Measurements from ENCODE around the gene OR52B4.
"Not testable (repeated sequence)": the region's sequence is repeated elsewhere in the genome, so short reads cannot be mapped to it uniquely, and the experiment has no call there.

OR52B4 gene

DNA sequence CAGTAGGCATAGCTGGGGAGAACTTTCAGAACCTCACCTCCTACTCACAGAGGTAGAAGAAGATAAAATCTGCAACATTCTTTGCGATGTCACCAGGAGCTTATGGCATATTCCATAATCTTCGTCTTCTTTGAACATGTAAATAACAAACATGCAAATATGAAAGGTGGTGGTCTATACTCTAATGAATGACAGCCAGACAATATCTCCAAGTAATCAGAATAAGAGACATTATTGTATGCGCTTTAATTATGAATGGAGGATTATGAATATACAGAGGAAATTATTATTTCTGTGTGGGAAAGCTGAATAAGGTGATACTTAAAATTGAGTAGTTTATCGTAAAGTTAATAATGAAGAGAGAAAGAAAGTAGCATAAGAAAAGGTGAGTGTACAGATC lies at the start of gene OR52B4:
OR52B4 (minus strand) TSS at position 101 of the 400 bp plus-strand sequence; CDS start at position 10, 91 bp downstream.
- no peak for DNase-seq

DNA sequence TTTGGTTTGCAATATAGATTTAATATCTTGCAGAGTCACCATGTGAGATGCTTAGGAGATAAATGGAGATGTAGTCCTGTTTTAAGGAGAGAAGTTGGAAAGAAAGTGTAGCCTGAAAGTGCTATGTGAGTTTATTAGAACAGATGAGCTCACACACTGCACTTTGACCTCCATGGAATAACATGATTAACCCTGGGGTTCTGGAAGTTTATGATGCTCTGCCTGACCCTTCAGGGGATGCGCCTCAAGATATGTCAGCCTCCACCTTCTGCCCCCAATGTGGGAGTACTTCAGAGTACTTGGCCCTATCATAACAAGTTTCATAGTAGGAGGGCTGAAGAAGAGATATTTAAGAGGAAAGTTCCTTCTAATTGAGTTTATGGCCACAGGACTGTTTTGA lies 48.6 kb upstream of the OR52B4 start:
- no peak for DNase-seq

DNA sequence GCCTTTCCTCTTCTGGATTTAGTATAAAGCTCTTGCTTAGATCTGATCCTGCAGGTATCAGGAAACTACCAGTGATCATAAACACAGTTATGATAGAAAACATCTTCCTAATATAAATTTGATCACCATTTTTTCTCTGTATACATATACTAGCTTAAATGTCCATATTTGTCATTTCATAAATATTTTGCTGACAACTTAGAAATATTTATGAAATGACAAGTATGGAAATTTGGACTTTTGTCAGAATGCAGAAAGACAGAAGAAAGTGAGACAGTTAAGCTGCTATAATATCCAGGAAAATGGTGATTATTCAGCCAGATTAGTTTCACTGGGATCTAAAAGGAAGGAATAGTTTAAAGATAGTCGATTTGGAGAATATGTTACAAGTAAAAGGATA lies 48.1 kb upstream of the OR52B4 start:
- DNase-seq = no peak

DNA sequence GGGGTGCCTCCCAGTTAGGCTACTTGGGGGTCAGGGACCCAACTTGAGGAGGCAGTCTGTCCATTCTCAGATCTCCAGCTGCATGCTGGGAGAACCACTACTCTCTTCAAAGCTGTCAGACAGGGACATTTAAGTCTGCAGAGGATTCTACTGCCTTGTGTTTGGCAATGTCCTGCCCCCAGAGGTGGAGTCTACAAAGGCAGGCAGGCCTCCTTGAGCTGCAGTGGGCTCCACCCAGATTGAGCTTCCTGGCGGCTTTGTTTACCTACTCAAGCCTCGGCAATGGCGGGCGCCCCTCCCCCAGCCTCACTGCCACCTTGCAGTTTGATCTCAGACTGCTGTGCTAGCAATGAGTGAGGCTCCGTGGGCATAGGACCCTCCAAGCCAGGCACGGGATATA lies 38.0 kb upstream of the OR52B4 start:
- not testable (repeated sequence) for DNase-seq

DNA sequence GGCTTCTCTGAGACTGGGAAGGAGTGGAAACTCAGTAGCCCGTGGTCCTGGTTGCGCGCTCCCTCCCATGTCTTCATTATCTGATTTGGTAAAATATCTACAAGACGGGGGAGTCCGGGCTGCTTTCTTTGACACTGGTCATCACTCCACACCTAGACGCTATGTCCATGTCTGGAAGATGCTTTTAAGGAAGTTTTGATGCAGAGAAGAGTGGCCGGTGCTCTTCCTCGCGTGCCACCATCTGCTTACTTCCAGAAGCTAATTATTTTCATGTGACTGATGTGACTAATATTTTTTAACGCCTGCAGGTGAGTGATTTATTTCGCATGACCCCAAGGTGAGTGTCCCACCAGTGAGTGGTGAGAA lies 25.7 kb upstream of the OR52B4 start:
- DNase-seq = no peak

DNA sequence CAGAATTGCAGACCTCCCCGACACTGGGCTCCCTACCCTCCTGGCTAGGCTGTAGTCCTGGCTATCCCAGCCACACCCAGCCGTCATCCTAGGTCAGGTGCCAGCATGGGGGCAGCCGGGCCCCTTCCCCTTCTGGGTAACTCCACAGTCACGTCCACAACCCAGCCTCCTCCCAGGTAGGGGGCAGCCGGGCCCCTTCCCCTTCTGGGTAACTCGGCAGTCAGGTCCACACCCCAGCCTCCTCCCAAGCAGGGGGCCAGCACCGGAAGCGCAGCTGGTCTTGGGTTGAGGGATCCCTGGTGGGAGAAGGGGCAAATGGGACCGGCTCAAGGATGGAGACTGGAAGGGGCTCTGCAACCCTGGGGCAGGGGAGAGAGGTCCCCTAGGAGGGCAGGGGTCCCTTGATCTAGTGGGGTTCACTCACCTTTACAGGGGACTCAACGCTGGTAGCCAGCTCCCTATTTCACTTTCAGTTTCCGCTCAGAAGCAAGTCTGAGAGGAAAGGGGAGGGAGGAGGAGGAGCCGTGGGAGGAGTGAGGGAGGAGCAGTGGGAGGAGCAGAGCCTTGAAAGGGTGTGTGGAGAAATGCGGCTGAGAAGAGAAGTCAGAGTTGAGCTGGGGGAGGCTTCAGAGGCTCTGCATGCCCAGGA lies 25.1 kb upstream of the OR52B4 start, which contains the start of gene TRIM21:
TRIM21 (minus strand) TSS at position 494 of the 649 bp plus-strand sequence. CDS start 3,293 bp downstream, outside the sequence.
- peak; percentile 92 for DNase-seq

DNA sequence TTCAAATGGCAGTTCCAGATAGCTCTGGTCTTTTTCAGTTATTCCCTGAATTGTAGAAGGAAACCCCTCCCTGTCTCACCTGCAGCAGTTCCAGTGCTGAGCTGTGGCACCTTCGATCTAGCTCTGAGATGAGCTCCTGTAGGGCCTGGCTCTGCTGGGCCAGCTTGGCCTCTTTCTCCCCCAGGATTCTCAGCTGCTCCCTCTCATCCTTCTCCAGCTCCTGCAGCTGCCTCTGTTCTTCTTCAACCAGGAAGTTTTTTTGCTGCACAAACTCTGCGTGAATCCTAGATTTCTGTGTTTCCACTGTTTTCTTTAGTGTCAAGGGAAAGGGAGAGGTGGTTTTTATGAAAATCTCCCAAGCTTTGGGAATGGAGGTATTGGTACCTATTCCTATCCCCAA lies 20.0 kb upstream of the OR52B4 start:
- DNase-seq = no peak

DNA sequence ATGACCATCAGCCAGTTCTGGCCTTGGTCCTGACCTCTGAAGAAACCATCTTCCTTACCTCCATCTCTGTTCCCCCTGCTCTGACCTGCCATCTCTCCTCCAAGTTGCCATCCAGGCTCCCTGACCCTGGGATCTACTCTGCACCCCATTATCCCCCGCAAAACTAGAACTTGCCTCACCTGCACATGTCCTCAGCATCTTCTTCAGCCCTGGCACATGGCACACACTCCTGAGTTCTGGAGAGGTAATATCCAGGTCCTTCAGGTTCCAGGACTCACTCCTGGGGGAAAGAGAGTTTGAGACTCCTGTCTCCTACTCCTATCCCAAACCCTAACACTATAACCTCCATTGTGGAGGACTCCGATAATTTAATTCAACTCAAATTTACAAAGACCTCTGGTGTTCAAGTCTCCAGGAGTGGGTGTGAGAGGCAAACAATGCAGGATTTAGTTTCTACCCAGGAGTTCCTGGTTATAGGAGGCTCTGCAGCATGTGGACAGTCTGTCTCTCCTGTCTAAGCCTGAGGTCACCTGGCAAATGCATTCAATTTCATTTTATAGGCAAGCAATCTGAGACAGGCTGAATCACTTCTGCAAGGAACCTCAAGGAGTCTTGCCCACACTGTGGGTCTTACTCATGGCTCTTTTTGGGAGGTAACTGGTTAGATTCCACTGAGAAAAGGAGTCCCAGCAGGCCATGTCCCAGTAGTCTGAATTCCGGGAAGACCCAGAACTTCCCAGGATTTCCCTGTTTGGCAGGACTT lies 18.0 kb upstream of the OR52B4 start:
- DNase-seq = no peak

DNA sequence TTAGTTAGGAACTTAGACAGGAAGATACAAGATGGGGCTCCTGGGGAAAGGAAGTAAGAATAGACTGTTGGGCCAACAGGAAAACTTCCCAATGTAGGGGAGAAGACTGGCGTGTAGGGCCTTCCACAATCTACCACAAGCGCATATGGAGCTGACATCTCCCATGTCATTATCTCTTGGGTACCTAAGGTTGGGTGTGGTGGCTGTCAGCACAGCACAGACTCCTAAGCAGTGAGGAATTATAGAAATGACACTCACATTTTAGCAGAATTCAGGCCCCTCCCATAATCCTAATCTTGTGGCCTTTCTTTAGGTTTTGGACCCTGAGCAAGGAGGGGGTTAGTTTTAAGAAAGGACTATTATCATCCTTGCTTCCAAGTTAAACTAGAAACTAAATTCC lies 13.7 kb upstream of the OR52B4 start:
- DNase-seq = no peak

DNA sequence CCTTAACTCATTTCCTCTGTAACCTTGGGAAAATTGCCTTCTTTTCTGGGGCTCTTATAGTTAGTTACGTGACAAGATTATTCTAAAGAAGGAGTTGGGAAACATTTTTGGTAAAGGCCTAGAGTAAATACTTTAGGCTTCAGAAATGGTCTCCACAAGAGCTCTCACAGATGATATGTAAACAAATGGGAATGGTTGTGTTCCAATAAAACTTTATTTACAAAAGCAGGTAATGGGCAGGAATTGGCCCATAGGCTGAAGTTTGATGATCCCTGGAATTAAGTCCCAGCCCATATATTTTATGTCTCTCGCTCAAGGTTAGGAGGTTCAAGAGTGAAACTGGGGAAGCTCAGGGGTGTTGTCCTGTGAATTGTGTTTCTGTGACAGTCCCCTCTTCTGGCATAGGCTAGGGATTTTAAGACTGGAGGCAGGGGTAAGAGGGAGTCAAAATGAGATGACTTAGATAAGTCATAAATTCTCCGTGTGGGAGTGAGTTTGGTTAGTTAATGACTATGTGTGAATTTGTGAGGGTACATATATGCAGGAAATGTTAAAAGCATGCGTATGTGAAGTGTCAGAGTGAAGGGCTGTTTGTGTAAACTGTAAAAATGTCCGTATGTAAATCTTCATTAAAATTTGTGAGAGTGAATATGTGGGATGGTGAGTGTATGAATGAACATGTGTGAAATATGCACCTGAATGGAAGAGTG lies 7.4 kb upstream of the OR52B4 start:
- no peak for DNase-seq

DNA sequence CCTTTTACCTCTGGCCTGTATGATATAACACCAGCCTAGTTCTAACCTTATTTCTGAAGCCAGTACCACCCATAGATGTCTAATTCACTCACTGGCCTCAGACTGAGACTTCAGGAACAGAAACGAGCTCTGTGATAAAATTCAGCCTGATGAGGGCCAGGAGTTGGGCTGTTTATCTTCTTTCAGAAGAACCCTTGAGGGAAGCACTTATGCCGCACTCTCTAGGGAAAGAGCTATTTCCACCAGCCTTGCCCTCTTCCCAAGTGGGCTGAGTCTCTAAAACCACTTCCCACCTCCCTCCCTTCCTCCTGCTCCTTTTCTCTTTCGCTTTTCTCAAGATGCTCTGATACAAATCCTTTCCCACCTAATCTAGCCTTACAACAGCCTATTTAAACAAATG lies 2.0 kb upstream of the OR52B4 start:
- no peak for DNase-seq

DNA sequence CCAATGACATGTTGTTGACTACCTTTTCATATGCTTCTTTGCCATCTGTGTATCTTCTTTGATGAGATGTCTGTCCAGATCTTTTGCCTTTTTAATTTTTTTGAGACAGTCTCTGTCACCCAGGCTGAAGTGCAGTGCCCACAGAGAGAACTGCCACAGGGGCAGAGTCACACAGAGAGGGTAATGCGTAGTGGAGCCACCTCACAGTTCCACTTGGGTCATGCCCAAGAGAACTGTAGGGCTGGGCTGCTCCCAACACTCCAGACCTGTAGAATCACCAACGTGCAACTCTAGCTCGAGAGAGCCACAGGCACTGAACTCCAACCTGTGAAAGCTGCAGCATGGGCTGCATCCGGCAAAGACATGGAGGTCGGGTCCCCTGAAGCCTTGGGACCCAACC lies 20.0 kb downstream of the OR52B4 start:
- not testable (repeated sequence) for DNase-seq

DNA sequence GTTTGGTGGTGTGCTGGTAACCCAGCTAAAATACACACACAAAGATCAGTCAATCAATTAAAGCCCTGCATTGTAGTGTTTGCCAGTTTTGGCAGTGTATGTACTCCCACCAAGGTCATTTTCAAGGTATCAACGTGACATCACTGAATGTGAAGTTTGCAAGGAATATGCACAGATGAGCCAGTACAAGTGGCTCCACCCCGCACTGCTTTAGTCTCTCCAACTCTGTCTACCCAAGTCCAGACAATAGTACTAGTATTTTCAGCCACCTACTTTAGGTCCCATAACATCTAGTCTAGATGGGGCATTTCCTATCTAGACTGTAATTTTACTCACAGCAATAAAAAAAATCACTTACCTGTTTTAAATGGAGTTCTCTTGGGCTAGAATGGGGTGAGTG lies 22.8 kb downstream of the OR52B4 start:
- not testable (repeated sequence) for DNase-seq

DNA sequence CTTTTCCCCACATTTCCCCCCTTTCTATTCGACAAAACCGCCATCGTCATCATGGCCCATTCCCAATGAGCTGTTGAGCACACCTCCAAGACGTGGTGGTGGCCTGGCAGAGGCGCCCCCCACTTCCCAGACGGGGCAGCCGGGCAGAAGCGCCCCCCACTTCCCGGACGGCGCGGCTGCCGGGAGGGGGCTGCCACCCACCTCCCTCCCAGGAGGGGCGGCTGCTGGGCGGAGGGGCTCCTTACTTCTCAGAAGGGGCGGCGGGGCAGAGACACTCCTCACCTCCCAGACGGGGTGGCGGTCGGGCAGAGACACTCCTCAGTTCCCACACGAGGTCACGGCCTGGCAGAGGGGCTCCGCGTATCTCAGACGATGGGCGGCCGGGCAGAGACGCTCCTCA lies 33.8 kb downstream of the OR52B4 start:
- not testable (repeated sequence) for DNase-seq

All from islet precursor cell (in vitro differentiated cells).